ENCODE results near the gene TRERF1. TPM values are rescaled to one million over a fixed set of nuclear protein-coding genes. Genes with fewer than 3 reads are reported as not detected.

The TRERF1 gene
- total and polyA plus RNA-seq, 2 experiments from 2014 or later, result 11.2 to 20.6 TPM

DNA sequence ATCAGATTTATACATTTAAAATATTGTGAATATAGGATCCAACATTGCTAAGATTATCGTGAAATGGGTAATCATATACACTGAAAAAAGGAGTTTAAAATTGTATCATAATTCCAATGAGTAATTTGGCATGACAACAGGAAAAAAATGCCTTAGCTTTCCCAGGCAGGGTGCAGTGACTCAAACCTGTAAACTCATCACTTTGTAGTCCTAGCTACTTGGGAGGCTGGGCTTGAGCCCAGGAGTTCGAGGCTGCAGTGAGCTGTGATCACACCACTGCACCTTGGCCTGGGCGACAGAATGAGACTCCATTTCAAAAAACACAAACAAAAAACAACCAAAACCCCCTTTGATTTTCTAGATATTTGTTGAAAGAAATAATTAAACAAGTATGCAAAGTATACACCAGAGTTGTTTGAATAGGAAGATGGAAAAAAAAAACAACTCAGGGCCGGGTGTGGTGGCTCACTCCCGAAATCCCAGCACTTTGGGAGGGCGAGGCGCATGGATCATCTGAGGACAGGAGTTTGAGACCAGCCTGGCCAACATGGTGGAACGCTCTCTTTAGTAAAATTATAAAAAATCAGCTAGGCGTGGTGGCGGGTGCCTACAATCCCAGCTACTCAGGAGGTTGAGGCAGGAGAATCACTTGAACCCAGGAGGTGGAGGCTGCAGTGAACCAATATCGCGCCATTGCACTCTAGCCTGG is 98.7 kb downstream of the TRERF1 start (continued):
- TF ChIP-seq, protein P1, sequence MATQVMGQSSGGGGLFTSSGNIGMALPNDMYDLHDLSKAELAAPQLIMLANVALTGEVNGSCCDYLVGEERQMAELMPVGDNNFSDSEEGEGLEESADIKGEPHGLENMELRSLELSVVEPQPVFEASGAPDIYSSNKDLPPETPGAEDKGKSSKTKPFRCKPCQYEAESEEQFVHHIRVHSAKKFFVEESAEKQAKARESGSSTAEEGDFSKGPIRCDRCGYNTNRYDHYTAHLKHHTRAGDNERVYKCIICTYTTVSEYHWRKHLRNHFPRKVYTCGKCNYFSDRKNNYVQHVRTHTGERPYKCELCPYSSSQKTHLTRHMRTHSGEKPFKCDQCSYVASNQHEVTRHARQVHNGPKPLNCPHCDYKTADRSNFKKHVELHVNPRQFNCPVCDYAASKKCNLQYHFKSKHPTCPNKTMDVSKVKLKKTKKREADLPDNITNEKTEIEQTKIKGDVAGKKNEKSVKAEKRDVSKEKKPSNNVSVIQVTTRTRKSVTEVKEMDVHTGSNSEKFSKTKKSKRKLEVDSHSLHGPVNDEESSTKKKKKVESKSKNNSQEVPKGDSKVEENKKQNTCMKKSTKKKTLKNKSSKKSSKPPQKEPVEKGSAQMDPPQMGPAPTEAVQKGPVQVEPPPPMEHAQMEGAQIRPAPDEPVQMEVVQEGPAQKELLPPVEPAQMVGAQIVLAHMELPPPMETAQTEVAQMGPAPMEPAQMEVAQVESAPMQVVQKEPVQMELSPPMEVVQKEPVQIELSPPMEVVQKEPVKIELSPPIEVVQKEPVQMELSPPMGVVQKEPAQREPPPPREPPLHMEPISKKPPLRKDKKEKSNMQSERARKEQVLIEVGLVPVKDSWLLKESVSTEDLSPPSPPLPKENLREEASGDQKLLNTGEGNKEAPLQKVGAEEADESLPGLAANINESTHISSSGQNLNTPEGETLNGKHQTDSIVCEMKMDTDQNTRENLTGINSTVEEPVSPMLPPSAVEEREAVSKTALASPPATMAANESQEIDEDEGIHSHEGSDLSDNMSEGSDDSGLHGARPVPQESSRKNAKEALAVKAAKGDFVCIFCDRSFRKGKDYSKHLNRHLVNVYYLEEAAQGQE (IDR thresholded peaks at IDR 0.05; ENCODE audit: unreplicated experiment), result no peak
- TF ChIP-seq JUNB (IDR thresholded peaks at IDR 0.05; ENCODE audit: unreplicated experiment), result no peak
- no peak for TF ChIP-seq NANOG (IDR thresholded peaks at IDR 0.05; ENCODE audit: borderline replicate concordance)
- TF ChIP-seq EZH2 (IDR thresholded peaks at IDR 0.05; ENCODE audit: low read depth, unreplicated experiment), result no peak
- TF ChIP-seq, protein P2, sequence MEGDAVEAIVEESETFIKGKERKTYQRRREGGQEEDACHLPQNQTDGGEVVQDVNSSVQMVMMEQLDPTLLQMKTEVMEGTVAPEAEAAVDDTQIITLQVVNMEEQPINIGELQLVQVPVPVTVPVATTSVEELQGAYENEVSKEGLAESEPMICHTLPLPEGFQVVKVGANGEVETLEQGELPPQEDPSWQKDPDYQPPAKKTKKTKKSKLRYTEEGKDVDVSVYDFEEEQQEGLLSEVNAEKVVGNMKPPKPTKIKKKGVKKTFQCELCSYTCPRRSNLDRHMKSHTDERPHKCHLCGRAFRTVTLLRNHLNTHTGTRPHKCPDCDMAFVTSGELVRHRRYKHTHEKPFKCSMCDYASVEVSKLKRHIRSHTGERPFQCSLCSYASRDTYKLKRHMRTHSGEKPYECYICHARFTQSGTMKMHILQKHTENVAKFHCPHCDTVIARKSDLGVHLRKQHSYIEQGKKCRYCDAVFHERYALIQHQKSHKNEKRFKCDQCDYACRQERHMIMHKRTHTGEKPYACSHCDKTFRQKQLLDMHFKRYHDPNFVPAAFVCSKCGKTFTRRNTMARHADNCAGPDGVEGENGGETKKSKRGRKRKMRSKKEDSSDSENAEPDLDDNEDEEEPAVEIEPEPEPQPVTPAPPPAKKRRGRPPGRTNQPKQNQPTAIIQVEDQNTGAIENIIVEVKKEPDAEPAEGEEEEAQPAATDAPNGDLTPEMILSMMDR (conservative IDR thresholded peaks at IDR 0.05; ENCODE audit: low read depth in 2 of 2), result no peak

DNA sequence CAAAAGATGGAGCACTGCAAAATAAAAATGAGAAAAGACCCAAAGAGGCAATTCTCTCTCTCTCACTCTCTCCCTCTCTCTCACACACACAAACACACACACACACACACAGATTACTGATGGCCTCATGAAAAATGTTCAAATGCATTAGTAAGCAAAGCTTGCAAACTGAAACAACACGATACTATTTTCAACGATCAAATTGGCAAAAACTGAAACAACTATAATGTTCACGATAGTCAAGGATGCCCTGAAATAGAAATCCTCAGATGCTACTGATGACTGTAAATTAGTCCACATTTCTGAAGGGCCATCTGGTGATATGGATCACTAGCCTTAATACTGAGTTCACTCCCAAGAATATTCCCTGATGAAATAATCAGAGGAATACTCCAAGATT is 100.8 kb downstream of the TRERF1 start:
- Histone ChIP-seq H3K4me3 (no peak overlapping the region), H3K27ac (ENCODE audit: low read depth) (no peak overlapping the region), H2AFZ (no peak overlapping the region), H3K27me3 (ENCODE audit: insufficient read depth) (no peaks in the 10 kb centered on the region), H3K9me2 (ENCODE audit: insufficient read depth) (no peaks in the 10 kb centered on the region), H3K79me2 (replicated peaks; ENCODE audit: insufficient read depth) (peaks cover 35% of the 10 kb centered on the region), H3K4me1 (ENCODE audit: insufficient read depth) (no peaks in the 10 kb centered on the region), H3K36me3 (ENCODE audit: insufficient read depth) (no peaks in the 10 kb centered on the region), H3K4me2 (no peak overlapping the region), H3F3A (replicated peaks; ENCODE audit: low read depth) (no peaks in the 10 kb centered on the region), H4K20me1 (replicated peaks; ENCODE audit: insufficient read depth) (peaks cover 13% of the 10 kb centered on the region; the same call in 1 of the 2 replicates)
- Mint-ChIP-seq H3K27me3 (ENCODE audit: insufficient read depth, low read depth, poor library complexity) (peaks cover 6% of the 10 kb centered on the region), H3K4me1 (peaks cover 12% of the 10 kb centered on the region; the same call in 2 of the 3 replicates), H3K27ac (no peak overlapping the region), H3K36me3 (ENCODE audit: low read depth) (peaks cover under 1% of the 10 kb centered on the region; the same call in 1 of the 3 replicates), H3K9me3 (no peaks in the 10 kb centered on the region), H3K4me3 (no peak overlapping the region)
- ATAC-seq, result no peak
- no peak for DNase-seq (ENCODE audit: low spot score)
- TF ChIP-seq NANOG (IDR thresholded peaks at IDR 0.05; ENCODE audit: borderline replicate concordance), result no peak
- TF ChIP-seq JUNB (IDR thresholded peaks at IDR 0.05; ENCODE audit: unreplicated experiment), result no peak
- TF ChIP-seq, protein P1 (IDR thresholded peaks at IDR 0.05; ENCODE audit: unreplicated experiment), result no peak
- TF ChIP-seq POLR2AphosphoS5 (IDR thresholded peaks at IDR 0.05; ENCODE audit: low read depth), result no peak
- TF ChIP-seq, protein P2 (conservative IDR thresholded peaks at IDR 0.05; ENCODE audit: low read depth in 2 of 2), result no peak
- no peak for TF ChIP-seq EZH2 (IDR thresholded peaks at IDR 0.05; ENCODE audit: low read depth, unreplicated experiment)
- TF ChIP-seq CREB1 (CRISPR knock-in tag; IDR thresholded peaks at IDR 0.05; ENCODE audit: low read depth), result no peak
- TF ChIP-seq, protein P3, sequence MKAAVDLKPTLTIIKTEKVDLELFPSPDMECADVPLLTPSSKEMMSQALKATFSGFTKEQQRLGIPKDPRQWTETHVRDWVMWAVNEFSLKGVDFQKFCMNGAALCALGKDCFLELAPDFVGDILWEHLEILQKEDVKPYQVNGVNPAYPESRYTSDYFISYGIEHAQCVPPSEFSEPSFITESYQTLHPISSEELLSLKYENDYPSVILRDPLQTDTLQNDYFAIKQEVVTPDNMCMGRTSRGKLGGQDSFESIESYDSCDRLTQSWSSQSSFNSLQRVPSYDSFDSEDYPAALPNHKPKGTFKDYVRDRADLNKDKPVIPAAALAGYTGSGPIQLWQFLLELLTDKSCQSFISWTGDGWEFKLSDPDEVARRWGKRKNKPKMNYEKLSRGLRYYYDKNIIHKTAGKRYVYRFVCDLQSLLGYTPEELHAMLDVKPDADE (IDR thresholded peaks at IDR 0.05), result no peak
- TF ChIP-seq STAT1 (IDR thresholded peaks at IDR 0.05; ENCODE audit: unreplicated experiment), result no peak
- no peak for TF ChIP-seq EZH2phosphoT487 (IDR thresholded peaks at IDR 0.05; ENCODE audit: unreplicated experiment)
- TF ChIP-seq ZNF331 (CRISPR knock-in tag; IDR thresholded peaks at IDR 0.05; ENCODE audit: low read depth), result no peak
- TF ChIP-seq ZNF114 (CRISPR knock-in tag; IDR thresholded peaks at IDR 0.05), result no peak

Measured in GM23338 (cell line).